ENCODE measurements around the gene RNF26.

Gene RNF26

GRCh38 chr11:119371067-119371601 is 36.8 kb downstream of the RNF26 start:
- DNase-seq (ENCODE audit: low read depth, low spot score) = no peak
- Histone ChIP-seq H3K9me3 (ENCODE audit: insufficient read depth, low read length) (no peaks in the 10 kb centered on the region), H3K36me3 (ENCODE audit: insufficient read depth, insufficient read length, low read length) (no peaks in the 10 kb centered on the region), H3K4me1 (ENCODE audit: insufficient read depth, insufficient read length) (peaks cover 38% of the 10 kb centered on the region), H3K27me3 (ENCODE audit: insufficient read depth, insufficient read length) (no peaks in the 10 kb centered on the region), H3K9ac (ENCODE audit: insufficient read length, low read depth) (no peak overlapping the region), H3K4me3 (ENCODE audit: insufficient read length, low read depth) (no peak overlapping the region)
- TF ChIP-seq YY1 (IDR thresholded peaks at IDR 0.05; ENCODE audit: insufficient read depth, insufficient read length) = no peak
- TF ChIP-seq ZNF274 (IDR thresholded peaks at IDR 0.05; ENCODE audit: low read depth, low read length) = no peak
- no peak for TF ChIP-seq SUZ12 (IDR thresholded peaks at IDR 0.05; ENCODE audit: extremely low read depth, insufficient read depth, insufficient read length)

GRCh38 chr11:119371778-119372182 is 37.5 kb downstream of the RNF26 start:
- H3K9ac ChIP-seq (ENCODE audit: insufficient read length, low read depth) = no peak overlapping the region
- no peaks in the 10 kb centered on the region for H3K9me3 ChIP-seq (ENCODE audit: insufficient read depth, low read length)
- H3K27me3 ChIP-seq (ENCODE audit: insufficient read depth, insufficient read length) = no peaks in the 10 kb centered on the region
- H3K4me1 ChIP-seq (ENCODE audit: insufficient read depth, insufficient read length) = peaks cover 44% of the 10 kb centered on the region
- no peak for DNase-seq (ENCODE audit: low read depth, low spot score)
- TF ChIP-seq YY1 (IDR thresholded peaks at IDR 0.05; ENCODE audit: insufficient read depth, insufficient read length) = no peak
- TF ChIP-seq ZNF274 (IDR thresholded peaks at IDR 0.05; ENCODE audit: low read depth, low read length) = no peak
- TF ChIP-seq SUZ12 (IDR thresholded peaks at IDR 0.05; ENCODE audit: extremely low read depth, insufficient read depth, insufficient read length) = no peak
- H3K4me3 ChIP-seq (ENCODE audit: insufficient read length, low read depth) = no peak overlapping the region
- no peaks in the 10 kb centered on the region for H3K36me3 ChIP-seq (ENCODE audit: insufficient read depth, insufficient read length, low read length)

- no peak overlapping the region for H3K4me3 ChIP-seq (ENCODE audit: insufficient read length, low read depth)
- H3K9ac ChIP-seq (ENCODE audit: insufficient read length, low read depth) = no peak overlapping the region
- peaks cover 48% of the 10 kb centered on the region for H3K4me1 ChIP-seq (ENCODE audit: insufficient read depth, insufficient read length)
- no peaks in the 10 kb centered on the region for H3K36me3 ChIP-seq (ENCODE audit: insufficient read depth, insufficient read length, low read length)
- no peaks in the 10 kb centered on the region for H3K27me3 ChIP-seq (ENCODE audit: insufficient read depth, insufficient read length)
- H3K9me3 ChIP-seq (ENCODE audit: insufficient read depth, low read length) = no peaks in the 10 kb centered on the region
- DNase-seq (ENCODE audit: low read depth, low spot score) = no peak
- no peak for TF ChIP-seq SUZ12 (IDR thresholded peaks at IDR 0.05; ENCODE audit: extremely low read depth, insufficient read depth, insufficient read length)
- no peak for TF ChIP-seq YY1 (IDR thresholded peaks at IDR 0.05; ENCODE audit: insufficient read depth, insufficient read length)
- TF ChIP-seq ZNF274 (IDR thresholded peaks at IDR 0.05; ENCODE audit: low read depth, low read length) = no peak
Observed at GRCh38 chr11:119372260-119373058, 38.1 kb downstream of the RNF26 start.

- Histone ChIP-seq H3K36me3 (ENCODE audit: insufficient read depth, insufficient read length, low read length) (no peaks in the 10 kb centered on the region), H3K4me1 (ENCODE audit: insufficient read depth, insufficient read length) (peaks cover 44% of the 10 kb centered on the region), H3K4me3 (ENCODE audit: insufficient read length, low read depth) (no peak overlapping the region), H3K27me3 (ENCODE audit: insufficient read depth, insufficient read length) (no peaks in the 10 kb centered on the region), H3K9ac (ENCODE audit: insufficient read length, low read depth) (no peak overlapping the region), H3K9me3 (ENCODE audit: insufficient read depth, low read length) (no peaks in the 10 kb centered on the region)
- no peak for TF ChIP-seq SUZ12 (IDR thresholded peaks at IDR 0.05; ENCODE audit: extremely low read depth, insufficient read depth, insufficient read length)
- TF ChIP-seq YY1 (IDR thresholded peaks at IDR 0.05; ENCODE audit: insufficient read depth, insufficient read length) = no peak
- TF ChIP-seq ZNF274 (IDR thresholded peaks at IDR 0.05; ENCODE audit: low read depth, low read length) = no peak
- no peak for DNase-seq (ENCODE audit: low read depth, low spot score)
Observed at GRCh38 chr11:119373059-119373920, 39.0 kb downstream of the RNF26 start.

- TF ChIP-seq YY1 (IDR thresholded peaks at IDR 0.05; ENCODE audit: insufficient read depth, insufficient read length) = no peak
- no peak for TF ChIP-seq SUZ12 (IDR thresholded peaks at IDR 0.05; ENCODE audit: extremely low read depth, insufficient read depth, insufficient read length)
- TF ChIP-seq ZNF274 (IDR thresholded peaks at IDR 0.05; ENCODE audit: low read depth, low read length) = no peak
- peaks cover 40% of the 10 kb centered on the region for H3K4me1 ChIP-seq (ENCODE audit: insufficient read depth, insufficient read length)
- H3K36me3 ChIP-seq (ENCODE audit: insufficient read depth, insufficient read length, low read length) = no peaks in the 10 kb centered on the region
- no peak overlapping the region for H3K4me3 ChIP-seq (ENCODE audit: insufficient read length, low read depth)
- no peaks in the 10 kb centered on the region for H3K27me3 ChIP-seq (ENCODE audit: insufficient read depth, insufficient read length)
- H3K9me3 ChIP-seq (ENCODE audit: insufficient read depth, low read length) = no peaks in the 10 kb centered on the region
- peak; percentile 80 for DNase-seq (ENCODE audit: low read depth, low spot score)
- H3K9ac ChIP-seq (ENCODE audit: insufficient read length, low read depth) = no peak overlapping the region
Observed at GRCh38 chr11:119373921-119374631, 39.7 kb downstream of the RNF26 start.

GRCh38 chr11:119374632-119375336 is 40.5 kb downstream of the RNF26 start:
- Histone ChIP-seq H3K36me3 (ENCODE audit: insufficient read depth, insufficient read length, low read length) (no peaks in the 10 kb centered on the region), H3K9me3 (ENCODE audit: insufficient read depth, low read length) (no peaks in the 10 kb centered on the region), H3K4me1 (ENCODE audit: insufficient read depth, insufficient read length) (peaks cover 40% of the 10 kb centered on the region), H3K4me3 (ENCODE audit: insufficient read length, low read depth) (no peak overlapping the region), H3K27me3 (ENCODE audit: insufficient read depth, insufficient read length) (no peaks in the 10 kb centered on the region), H3K9ac (ENCODE audit: insufficient read length, low read depth) (no peak overlapping the region)
- TF ChIP-seq YY1 (IDR thresholded peaks at IDR 0.05; ENCODE audit: insufficient read depth, insufficient read length) = no peak
- TF ChIP-seq SUZ12 (IDR thresholded peaks at IDR 0.05; ENCODE audit: extremely low read depth, insufficient read depth, insufficient read length) = no peak
- no peak for TF ChIP-seq ZNF274 (IDR thresholded peaks at IDR 0.05; ENCODE audit: low read depth, low read length)
- DNase-seq (ENCODE audit: low read depth, low spot score) = no peak

Measured in NT2/D1 (cell line).